Measurements from ENCODE around the gene TCF7L1.

DNA sequence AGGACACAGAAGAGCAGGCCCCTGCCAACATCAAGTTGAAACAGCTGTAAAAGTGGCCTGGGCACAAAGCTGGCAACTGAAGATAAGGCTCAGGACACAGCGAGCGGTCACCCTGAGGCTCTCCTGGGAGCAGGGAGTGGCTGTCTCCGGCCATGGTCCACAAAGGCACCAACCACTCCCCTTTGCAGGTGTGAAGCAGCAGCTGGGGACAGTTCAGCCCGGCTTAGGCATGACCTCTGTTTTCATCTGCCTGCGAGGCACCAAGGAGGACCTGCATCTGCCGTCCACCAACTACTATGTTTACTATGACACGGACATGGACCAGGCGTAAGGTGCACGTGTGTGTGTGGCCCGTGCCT, 181.7 kb downstream of the TCF7L1 start:
- TF ChIP-seq POLR2A (IDR thresholded peaks at IDR 0.05; ENCODE audit: low read length) (no peak), GATA1 (IDR thresholded peaks at IDR 0.05; ENCODE audit: low read depth, low read length) (no peak)

Data from erythroblast (primary cell).